DND-41 (cell line): ENCODE measurements around the gene TCHHL1.

ENCODE experiments used
- ATAC-seq: fragments of 200-7000 bp; cut with Tn5 transposase; 3 replicates; pipeline ENCODE4 v1.9.1; 2021; ENCODE audit warnings: low read depth; ENCODE audit not compliant: insufficient read depth
- DNase-seq: peaks from one replicate; pipeline ENCODE4 v3.0.0-alpha.2; 2020
- H2AFZ ChIP-seq: 2 replicates; pipeline ENCODE4 v1.6.0; 2012; ENCODE audit warnings: low read depth, low read length
- H3K27ac ChIP-seq: 2 replicates; pipeline ENCODE4 v1.5.1; 2012; ENCODE audit warnings: low read length, inconsistent platforms
- H3K27me3 ChIP-seq: fragments of 200-600 bp; sonication (generic); 2 replicates; pipeline ENCODE4 v1.6.0; 2012; ENCODE audit warnings: low read length, mild to moderate bottlenecking, inconsistent platforms; ENCODE audit not compliant: insufficient read depth, poor library complexity
- H3K36me3 ChIP-seq: 2 replicates; pipeline ENCODE4 v1.5.1; 2012; ENCODE audit warnings: low read length, inconsistent platforms; ENCODE audit not compliant: insufficient read depth
- H3K4me1 ChIP-seq: 2 replicates; pipeline ENCODE4 v1.5.1; 2012; ENCODE audit warnings: mild to moderate bottlenecking, low read length; ENCODE audit not compliant: insufficient read depth
- H3K4me2 ChIP-seq: 2 replicates; pipeline ENCODE4 v1.6.0; 2012; ENCODE audit warnings: mild to moderate bottlenecking, moderate library complexity, low read length, inconsistent platforms; ENCODE audit not compliant: insufficient read depth
- H3K4me3 ChIP-seq, 2 experiments: fragments of 200-600 bp in 1 of 2; shearing (Covaris generic) in 1 of 2; 2 replicates each; pipeline ENCODE4 v1.5.1; 2012 to 2016; ENCODE audit warnings: inconsistent platforms in 2 of 2, low read length in 2 of 2, mild to moderate bottlenecking in 2 of 2, low read depth in 1 of 2, moderate library complexity in 1 of 2
- H3K79me2 ChIP-seq: 2 replicates; pipeline ENCODE4 v1.6.0; 2012; ENCODE audit warnings: low read length, inconsistent platforms; ENCODE audit not compliant: insufficient read depth
- H3K9ac ChIP-seq: 2 replicates; pipeline ENCODE4 v1.6.0; 2012; ENCODE audit warnings: low read depth, mild to moderate bottlenecking, inconsistent platforms, low read length, moderate library complexity
- H3K9me3 ChIP-seq: 2 replicates; pipeline ENCODE4 v1.5.1; 2012; ENCODE audit warnings: low read length, moderate library complexity, mild to moderate bottlenecking, inconsistent platforms; ENCODE audit not compliant: insufficient read depth, severe bottlenecking
- H4K20me1 ChIP-seq: 2 replicates; pipeline ENCODE4 v1.6.0; 2012; ENCODE audit warnings: low read length; ENCODE audit not compliant: insufficient read depth
- CTCF ChIP-seq: IDR thresholded peaks from 2 replicates; pipeline ENCODE4 v1.5.1; 2012; ENCODE audit warnings: borderline replicate concordance, low read length, moderate library complexity, mild to moderate bottlenecking; ENCODE audit not compliant: poor library complexity, severe bottlenecking; ENCODE audit errors: extremely low read depth
- EZH2 ChIP-seq: IDR thresholded peaks from 3 replicates; pipeline ENCODE4 v1.6.1; 2012; ENCODE audit warnings: borderline replicate concordance, low read depth, mild to moderate bottlenecking, moderate library complexity, low read length, inconsistent platforms; ENCODE audit not compliant: severe bottlenecking

TCHHL1 gene

GRCh38 chr1:152039886-152040285, 49.0 kb downstream of the TCHHL1 start:
- Histone ChIP-seq H2AFZ (no peak overlapping the region), H3K27me3 (no peaks in the 10 kb centered on the region), H4K20me1 (no peaks in the 10 kb centered on the region), H3K36me3 (no peaks in the 10 kb centered on the region; the same call in 1 of the 2 replicates), H3K4me1 (peaks cover 19% of the 10 kb centered on the region), H3K79me2 (peaks cover 20% of the 10 kb centered on the region), H3K9ac (no peak overlapping the region), H3K27ac (no peak overlapping the region), H3K4me2 (no peak overlapping the region), H3K9me3 (no peaks in the 10 kb centered on the region), H3K4me3 (no peak overlapping the region)
- TF ChIP-seq CTCF (no peak), EZH2 (no peak)
- ATAC-seq (no peak), DNase-seq (no peak)

GRCh38 chr1:152039461-152039860, 49.4 kb downstream of the TCHHL1 start:
- H2AFZ ChIP-seq = no peak overlapping the region
- H3K9me3 ChIP-seq = no peaks in the 10 kb centered on the region
- peaks cover 20% of the 10 kb centered on the region for H3K79me2 ChIP-seq
- H3K27ac ChIP-seq = no peak overlapping the region
- H3K4me1 ChIP-seq = peaks cover 24% of the 10 kb centered on the region
- no peaks in the 10 kb centered on the region for H3K27me3 ChIP-seq
- ATAC-seq (no peak), DNase-seq (no peak)
- no peak overlapping the region for H3K9ac ChIP-seq
- H3K4me2 ChIP-seq = no peak overlapping the region
- TF ChIP-seq CTCF (no peak), EZH2 (no peak)
- no peaks in the 10 kb centered on the region for H4K20me1 ChIP-seq
- H3K4me3 ChIP-seq = no peak overlapping the region
- no peaks in the 10 kb centered on the region; the same call in 1 of the 2 replicates for H3K36me3 ChIP-seq

- no peaks in the 10 kb centered on the region for H4K20me1 ChIP-seq
- H3K4me3 ChIP-seq = no peak overlapping the region
- TF ChIP-seq EZH2 (no peak), CTCF (no peak)
- no peak for DNase-seq
- no peak overlapping the region for H3K9ac ChIP-seq
- H3K27ac ChIP-seq = no peak overlapping the region; the same call in 1 of the 2 replicates
- H3K4me1 ChIP-seq = peaks cover 30% of the 10 kb centered on the region
- H3K36me3 ChIP-seq = peaks cover 3% of the 10 kb centered on the region
- no peaks in the 10 kb centered on the region for H3K27me3 ChIP-seq
- no peak overlapping the region for H2AFZ ChIP-seq
- H3K9me3 ChIP-seq = no peaks in the 10 kb centered on the region
- peaks cover 25% of the 10 kb centered on the region for H3K79me2 ChIP-seq
- no peak overlapping the region for H3K4me2 ChIP-seq
- no peak for ATAC-seq
Measured at GRCh38 chr1:152038871-152039270, 50.0 kb downstream of the TCHHL1 start.
